Activated B cell treated with CpG ODN at 0.5 μM for 24 hours (primary cell): ENCODE results near the gene DCAF16. TPM values are rescaled to one million over a fixed set of nuclear protein-coding genes. Genes with fewer than 3 reads are reported as not detected.

Source experiments
- ATAC-seq: fragments of 200-7000 bp; cut with Tn5 transposase; one replicate; pipeline ENCODE4 v1.10.0; 2021; ENCODE audit warnings: low read depth, mild to moderate bottlenecking, moderate library complexity
- CTCF ChIA-PET: fragments of 350-600 bp; sonication (Branson Sonifier 250); formaldehyde crosslinking; loops from one replicate; lab custom pipeline; 2021; ENCODE audit warnings: antibody characterized with exemption; lab: Charles Lee
- POLR2A ChIA-PET: fragments of 350-600 bp; sonication (Branson Sonifier 250); formaldehyde crosslinking; loops from one replicate; lab custom pipeline; 2021; ENCODE audit warnings: antibody characterized with exemption; lab: Charles Lee
- DNase-seq: peaks from one replicate; pipeline ENCODE4 v3.0.0; 2022
- H3K27ac Mint-ChIP-seq: one replicate; pipeline ENCODE4 v1.8.0; 2020; ENCODE audit warnings: mixed read lengths
- H3K27me3 Mint-ChIP-seq: one replicate; pipeline ENCODE4 v1.8.0; 2021; ENCODE audit warnings: mixed read lengths
- H3K36me3 Mint-ChIP-seq: one replicate; pipeline ENCODE4 v1.8.0; 2021; ENCODE audit warnings: low read depth, mixed read lengths
- H3K4me1 Mint-ChIP-seq: one replicate; pipeline ENCODE4 v1.8.0; 2021; ENCODE audit warnings: mixed read lengths
- H3K4me3 Mint-ChIP-seq: one replicate; pipeline ENCODE4 v1.8.0; 2020; ENCODE audit warnings: mild to moderate bottlenecking, mixed read lengths
- H3K9me3 Mint-ChIP-seq: one replicate; pipeline ENCODE4 v1.8.0; 2020; ENCODE audit warnings: mixed read lengths
- CTCF ChIP-seq: fragments of 200-600 bp; IDR thresholded peaks from one replicate; pipeline ENCODE4 v1.8.0; 2022; ENCODE audit warnings: antibody characterized with exemption, mild to moderate bottlenecking
- intact Hi-C: fragments of 100-400 bp; cut with micrococcal nuclease; formaldehyde crosslinking; loops from one replicate; pipeline ENCODE4 v1.15.1; 2024
- total RNA-seq: library from RNA; stranded (reverse); gene quantifications from 2 replicates; pipeline ENCODE4 v1.2.3, GENCODE V29; 2022

The DCAF16 gene
- total RNA-seq, 1 donor from 2014 or later: 57.2 TPM

DNA sequence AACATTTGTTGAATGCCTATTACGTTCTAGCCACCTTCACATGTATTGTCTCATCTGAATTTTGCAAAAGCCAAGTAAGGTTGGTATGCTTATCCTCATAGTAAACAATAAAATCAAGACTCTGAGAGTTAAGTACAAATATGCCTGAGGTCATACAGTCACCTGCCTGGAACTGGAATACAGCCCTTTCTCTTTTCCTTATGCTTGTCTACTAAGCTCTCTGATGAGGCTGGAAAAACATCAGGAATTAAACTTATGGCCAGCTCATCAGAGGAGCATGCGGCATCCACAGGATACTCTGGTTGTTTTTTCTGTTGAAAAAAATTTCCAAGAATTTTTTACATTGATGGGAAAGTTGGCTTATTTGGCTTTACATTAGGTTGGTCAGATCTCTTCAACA lies 35.7 kb upstream of the DCAF16 start:
- no peaks in the 10 kb centered on the region for H3K9me3 Mint-ChIP-seq
- no peak overlapping the region for H3K4me3 Mint-ChIP-seq
- CTCF ChIA-PET: no interaction called here
- no peaks in the 10 kb centered on the region for H3K27me3 Mint-ChIP-seq
- ATAC-seq: no peak
- H3K4me1 Mint-ChIP-seq: no peaks in the 10 kb centered on the region
- intact Hi-C loops: no loop called here
- TF ChIP-seq CTCF: no peak
- no peak for DNase-seq
- no peak overlapping the region for H3K27ac Mint-ChIP-seq
- peaks cover 3% of the 10 kb centered on the region for H3K36me3 Mint-ChIP-seq
- POLR2A ChIA-PET: no interaction called here

- Mint-ChIP-seq H3K27ac (no peak overlapping the region), H3K4me3 (no peak overlapping the region), H3K27me3 (no peaks in the 10 kb centered on the region), H3K4me1 (peaks cover 4% of the 10 kb centered on the region), H3K9me3 (no peaks in the 10 kb centered on the region), H3K36me3 (no peaks in the 10 kb centered on the region)
- ChIA-PET POLR2A (no interaction called here), CTCF (no interaction called here)
- ATAC-seq (no peak), DNase-seq (no peak)
- TF ChIP-seq CTCF: no peak
- intact Hi-C loops: no loop called here
These were observed 13.5 kb upstream of the DCAF16 start for GRCh38 chr4:17823871-17824669.

DNA sequence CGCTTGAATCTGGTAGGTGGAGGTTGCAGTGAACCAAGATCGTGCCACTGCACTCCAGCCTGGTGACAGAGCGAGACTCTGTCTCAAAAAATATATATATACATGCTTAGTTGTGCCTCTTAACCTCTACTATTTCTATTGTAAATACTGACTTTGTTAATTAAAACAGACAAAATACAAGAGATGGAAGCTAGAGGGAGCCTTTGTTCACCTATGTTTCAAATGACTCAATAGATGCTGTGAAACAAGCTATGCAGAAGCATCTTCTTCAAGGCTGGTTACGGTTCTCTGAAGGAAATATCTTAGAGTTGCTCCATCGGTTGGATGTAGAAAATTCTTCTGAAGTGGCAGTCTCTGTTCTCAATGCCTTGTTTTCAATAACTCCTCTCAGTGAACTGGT lies 6.5 kb upstream of the DCAF16 start:
- Mint-ChIP-seq H3K27me3 (no peaks in the 10 kb centered on the region), H3K9me3 (no peaks in the 10 kb centered on the region), H3K36me3 (no peaks in the 10 kb centered on the region), H3K4me3 (no peak overlapping the region), H3K27ac (no peak overlapping the region), H3K4me1 (peaks cover 8% of the 10 kb centered on the region)
- ATAC-seq (peak; percentile 82), DNase-seq (no peak)
- CTCF ChIA-PET: interaction anchor here (0.6 to 2.4 kb wide), 16 partner anchors 9 to 778 kb away, joined by 3 to 28 read pairs (median 5); no protein-coding TSS in a partner anchor
- intact Hi-C loops: loop anchor here (1.0 to 2.0 kb wide), 2 partner anchors 326 to 776 kb away; no protein-coding TSS in a partner anchor
- no peak for TF ChIP-seq CTCF
- POLR2A ChIA-PET: no interaction called here

- DNase-seq (no peak), ATAC-seq (no peak)
- H3K4me3 Mint-ChIP-seq: no peak overlapping the region
- H3K36me3 Mint-ChIP-seq: no peaks in the 10 kb centered on the region
- peaks cover 12% of the 10 kb centered on the region for H3K4me1 Mint-ChIP-seq
- no peak overlapping the region for H3K27ac Mint-ChIP-seq
- POLR2A ChIA-PET: interaction anchor here (0.6 kb wide), 1 partner anchor 210 kb away, joined by 3 read pairs; no protein-coding TSS in a partner anchor
- no peaks in the 10 kb centered on the region for H3K9me3 Mint-ChIP-seq
- CTCF ChIA-PET: interaction anchor here (1.3 to 2.4 kb wide), 6 partner anchors 20 to 779 kb away, joined by 3 to 28 read pairs (median 6); no protein-coding TSS in a partner anchor
- no peak for TF ChIP-seq CTCF
- H3K27me3 Mint-ChIP-seq: no peaks in the 10 kb centered on the region
- intact Hi-C loops: loop anchor here (2.0 kb wide), 1 partner anchor 327 kb away; no protein-coding TSS in a partner anchor
These were observed 5.6 kb upstream of the DCAF16 start for GRCh38 chr4:17816142-17816541.

GRCh38 chr4:17814140-17814539 lies 3.6 kb upstream of the DCAF16 start:
- DNase-seq: no peak
- H3K9me3 Mint-ChIP-seq: no peaks in the 10 kb centered on the region
- no peaks in the 10 kb centered on the region for H3K27me3 Mint-ChIP-seq
- peaks cover 28% of the 10 kb centered on the region for H3K4me1 Mint-ChIP-seq
- H3K27ac Mint-ChIP-seq: no peak overlapping the region
- ChIA-PET CTCF (no interaction called here), POLR2A (no interaction called here)
- ATAC-seq: no peak
- no peak for TF ChIP-seq CTCF
- H3K36me3 Mint-ChIP-seq: peaks cover 7% of the 10 kb centered on the region
- no peak overlapping the region for H3K4me3 Mint-ChIP-seq
- intact Hi-C loops: loop anchor here (5.0 kb wide), 1 partner anchor 1587 kb away; the partner anchor contains the start of gene TAPT1
